ENCODE measurements around the gene SLC9A6. TPM values are rescaled to one million over a fixed set of nuclear protein-coding genes. Genes with fewer than 3 reads are reported as not detected.
A peak's percentile ranks its signal among the peaks of the same experiment; 100 is the strongest.

The SLC9A6 gene
- total and polyA plus RNA-seq, 2 of the 8 experiments (the other 6 are each of a cell fraction or from before 2014, with no cell fraction given) = 8.0 to 14.1 TPM

DNA sequence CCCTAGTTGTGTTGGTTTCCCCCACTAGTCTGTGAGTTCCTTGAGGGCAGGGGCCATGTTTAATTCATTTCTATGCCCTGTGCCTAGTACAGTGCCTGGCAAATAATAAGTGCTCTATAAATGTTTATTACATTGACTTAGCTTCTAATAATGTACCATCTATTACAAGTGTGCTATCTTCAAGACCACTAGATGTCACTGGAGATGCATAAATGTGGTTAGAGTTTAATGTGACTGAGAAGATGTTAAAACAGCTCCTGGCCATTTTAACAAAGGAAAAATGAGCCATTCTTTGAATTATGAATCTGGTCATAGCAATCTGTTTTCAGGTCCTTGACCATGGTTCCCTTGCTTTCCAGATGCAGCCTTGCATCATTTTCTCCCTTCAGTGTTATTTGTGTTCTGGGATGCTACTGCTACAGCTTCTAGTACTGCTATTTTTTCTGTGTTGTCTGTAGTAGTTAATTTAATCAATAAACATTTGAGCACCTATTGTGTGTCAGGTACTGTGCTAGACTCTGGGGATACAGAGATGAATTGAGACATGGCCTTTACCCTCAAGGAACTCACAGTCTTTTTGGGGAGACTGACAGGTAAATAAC lies 43.2 kb downstream of the SLC9A6 start:
- Histone ChIP-seq H4K20me1 (replicated peaks in 1 of 2; ENCODE audit: control insufficient read depth in 1 of 2, insufficient read depth in 2 of 2, low read length in 2 of 2) (peaks cover 0 to 3% of the 10 kb centered on the region in 2 experiments), H2BK20ac (ENCODE audit: low read length) (no peak overlapping the region), H4K91ac (replicated peaks; ENCODE audit: insufficient read length, low read length) (no peak overlapping the region), H3K4ac (replicated peaks; ENCODE audit: insufficient read length, low read depth, low read length) (no peak overlapping the region), H3K27me3 (replicated peaks in 1 of 4; ENCODE audit: control insufficient read depth in 3 of 4, extremely low read depth in 1 of 4, insufficient read depth in 3 of 4, low read length in 3 of 4) (no peaks in the 10 kb centered on the region), H3K14ac (ENCODE audit: insufficient read length) (no peak overlapping the region), H3K18ac (ENCODE audit: extremely low read depth, low read length) (no peak overlapping the region), H3K23ac (ENCODE audit: insufficient read length) (no peak overlapping the region), H3K9me3 (ENCODE audit: insufficient read depth in 2 of 2, low read depth in 1 of 2, low read length in 1 of 2) (no peaks in the 10 kb centered on the region), H3K27ac (ENCODE audit: low read depth, low read length) (no peak overlapping the region), H3K79me1 (ENCODE audit: low read depth, low read length) (no peaks in the 10 kb centered on the region), H3K9ac (replicated peaks in 1 of 4; ENCODE audit: extremely low read depth in 1 of 4, low read depth in 3 of 4, low read length in 3 of 4) (no peak overlapping the region), H2BK15ac (ENCODE audit: low read length) (no peak overlapping the region), H2BK120ac (replicated peaks; ENCODE audit: low read depth, low read length) (no peak overlapping the region), H3K36me3 (ENCODE audit: control insufficient read depth in 2 of 4, insufficient read depth in 4 of 4, low read length in 3 of 4) (peaks cover 0 to 9% (median 0%) of the 10 kb centered on the region in 4 experiments; a peak in 4 of 8 replicates), H4K8ac (ENCODE audit: extremely low read depth, insufficient read depth, low read length) (no peak overlapping the region), H4K5ac (ENCODE audit: insufficient read length, low read depth, low read length) (no peak overlapping the region), H2AFZ (ENCODE audit: low read length) (no peak overlapping the region), H2BK5ac (ENCODE audit: low read depth, low read length) (no peak overlapping the region), H3K56ac (replicated peaks; ENCODE audit: insufficient read length, low read depth, low read length) (no peak overlapping the region), H3K23me2 (ENCODE audit: low read depth, low read length) (no peaks in the 10 kb centered on the region), H3K4me1 (replicated peaks in 1 of 4; ENCODE audit: control insufficient read depth in 3 of 4, insufficient read depth in 4 of 4, low read length in 3 of 4) (no peaks in the 10 kb centered on the region), H2BK12ac (ENCODE audit: low read depth, low read length) (no peak overlapping the region), H3K4me3 (ENCODE audit: extremely low read depth in 1 of 4, insufficient read depth in 2 of 4, low read depth in 3 of 4, low read length in 4 of 4) (no peak overlapping the region), H3K4me2 (ENCODE audit: insufficient read depth in 1 of 2, low read depth in 2 of 2, low read length in 2 of 2) (no peak overlapping the region), H3K79me2 (ENCODE audit: control insufficient read depth in 1 of 2, insufficient read depth in 2 of 2, low read length in 2 of 2) (no peaks in the 10 kb centered on the region), H2AK5ac (ENCODE audit: low read depth, low read length) (no peak overlapping the region)
- ChIA-PET POLR2A (ENCODE audit: partially characterized antibody) (no interaction called here), CTCF (ENCODE audit: partially characterized antibody) (interaction anchor here (0.6 to 3.4 kb wide), 37 partner anchors 8 to 372 kb away, joined by 3 to 41 read pairs (median 4); no protein-coding TSS in a partner anchor)
- DNase-seq (ENCODE audit: low read depth in 1 of 2, low spot score in 2 of 2) (no peak), FAIRE-seq (peak; percentile 13)
- TF ChIP-seq, protein P1, sequence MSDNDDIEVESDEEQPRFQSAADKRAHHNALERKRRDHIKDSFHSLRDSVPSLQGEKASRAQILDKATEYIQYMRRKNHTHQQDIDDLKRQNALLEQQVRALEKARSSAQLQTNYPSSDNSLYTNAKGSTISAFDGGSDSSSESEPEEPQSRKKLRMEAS (IDR thresholded peaks at IDR 0.05) = no peak
- TF ChIP-seq ASH2L (IDR thresholded peaks at IDR 0.05; ENCODE audit: low read length) (no peak), POLR2AphosphoS5 (IDR thresholded peaks at IDR 0.05; ENCODE audit: low read depth, low read length) (no peak), JUN (IDR thresholded peaks at IDR 0.05; ENCODE audit: low read depth, low read length) (no peak), RAD21 (IDR thresholded peaks at IDR 0.05 in 1 of 2, conservative IDR thresholded peaks at IDR 0.05 in 1 of 2; ENCODE audit: low read depth in 2 of 2, low read length in 2 of 2) (peak; percentile 62 to 67), SP1 (IDR thresholded peaks at IDR 0.05; ENCODE audit: low read depth, low read length) (no peak), RNF2 (IDR thresholded peaks at IDR 0.05; ENCODE audit: borderline replicate concordance, low read depth, low read length, missing control alignments, poor library complexity, severe bottlenecking) (no peak)
- TF ChIP-seq, protein P2, sequence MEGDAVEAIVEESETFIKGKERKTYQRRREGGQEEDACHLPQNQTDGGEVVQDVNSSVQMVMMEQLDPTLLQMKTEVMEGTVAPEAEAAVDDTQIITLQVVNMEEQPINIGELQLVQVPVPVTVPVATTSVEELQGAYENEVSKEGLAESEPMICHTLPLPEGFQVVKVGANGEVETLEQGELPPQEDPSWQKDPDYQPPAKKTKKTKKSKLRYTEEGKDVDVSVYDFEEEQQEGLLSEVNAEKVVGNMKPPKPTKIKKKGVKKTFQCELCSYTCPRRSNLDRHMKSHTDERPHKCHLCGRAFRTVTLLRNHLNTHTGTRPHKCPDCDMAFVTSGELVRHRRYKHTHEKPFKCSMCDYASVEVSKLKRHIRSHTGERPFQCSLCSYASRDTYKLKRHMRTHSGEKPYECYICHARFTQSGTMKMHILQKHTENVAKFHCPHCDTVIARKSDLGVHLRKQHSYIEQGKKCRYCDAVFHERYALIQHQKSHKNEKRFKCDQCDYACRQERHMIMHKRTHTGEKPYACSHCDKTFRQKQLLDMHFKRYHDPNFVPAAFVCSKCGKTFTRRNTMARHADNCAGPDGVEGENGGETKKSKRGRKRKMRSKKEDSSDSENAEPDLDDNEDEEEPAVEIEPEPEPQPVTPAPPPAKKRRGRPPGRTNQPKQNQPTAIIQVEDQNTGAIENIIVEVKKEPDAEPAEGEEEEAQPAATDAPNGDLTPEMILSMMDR (IDR thresholded peaks at IDR 0.05; ENCODE audit: control extremely low read depth in 1 of 3, insufficient read depth in 1 of 3, low read depth in 1 of 3, low read length in 3 of 3) = peak in 2 of 3 experiments; percentile 26 to 32; a peak in 2 of 4 replicates
